PFSK-1 (cell line): Measurements from ENCODE around the gene VPS41.

Experiments
- FOXP2 ChIP-seq: optimal IDR thresholded peaks from 2 replicates; pipeline ENCODE3; 2011; ENCODE audit warnings: borderline replicate concordance, control low read depth, inconsistent platforms; ENCODE audit not compliant: insufficient read depth; ENCODE audit errors: extremely low read length, extremely low read depth
- POLR2AphosphoS5 ChIP-seq: IDR thresholded peaks from 2 replicates; pipeline ENCODE4 v1.6.1; 2012; ENCODE audit warnings: low read depth, mild to moderate bottlenecking, control low read depth, low read length, moderate library complexity
- REST ChIP-seq, 2 experiments: IDR thresholded peaks; 2 replicates each; pipeline versions ENCODE4 v1.6.1 to v1.8.0; 2011 to 2012; ENCODE audit warnings: low read depth in 2 of 2, low read length in 2 of 2, control low read depth in 1 of 2, inconsistent platforms in 1 of 2, mild to moderate bottlenecking in 1 of 2, moderate library complexity in 1 of 2; ENCODE audit not compliant: insufficient read depth in 1 of 2
- SIN3A ChIP-seq: IDR thresholded peaks from 2 replicates; pipeline ENCODE4 v1.6.1; 2012; ENCODE audit warnings: mild to moderate bottlenecking, low read length, moderate library complexity, borderline replicate concordance; ENCODE audit not compliant: insufficient read depth
- TAF1 ChIP-seq: IDR thresholded peaks from 2 replicates; pipeline ENCODE4 v1.6.1; 2012; ENCODE audit warnings: low read length, control low read depth, borderline replicate concordance; ENCODE audit not compliant: insufficient read depth

The VPS41 gene

DNA sequence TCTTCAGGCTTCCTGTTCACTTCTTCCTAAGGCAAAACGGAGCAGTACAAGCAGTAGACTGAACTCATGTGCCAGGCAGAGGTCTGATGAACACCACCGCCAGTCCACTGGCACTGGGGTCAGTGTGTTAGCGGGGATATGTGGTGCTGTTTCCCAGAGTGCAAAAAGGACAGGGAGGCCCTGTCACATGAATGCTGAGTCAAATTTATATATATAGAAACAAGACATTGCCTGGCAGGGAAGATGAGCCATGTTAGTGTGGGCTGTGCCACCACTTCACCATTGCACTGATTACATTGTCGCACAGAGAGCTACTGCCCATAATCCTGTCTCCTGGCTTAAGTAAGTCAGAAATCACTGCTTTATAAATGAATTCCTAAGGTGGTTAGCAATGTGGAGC lies 155.6 kb downstream of the VPS41 start:
- no peak for TF ChIP-seq REST (IDR thresholded peaks at IDR 0.05; ENCODE audit: insufficient read depth in 1 of 2, low read depth in 2 of 2, low read length in 2 of 2)
- TF ChIP-seq SIN3A = no peak
- TF ChIP-seq TAF1 = no peak
- TF ChIP-seq POLR2AphosphoS5 = no peak
- TF ChIP-seq FOXP2 = no peak

- TF ChIP-seq FOXP2 (no peak), POLR2AphosphoS5 (no peak), TAF1 (no peak), REST (IDR thresholded peaks at IDR 0.05; ENCODE audit: insufficient read depth in 1 of 2, low read depth in 2 of 2, low read length in 2 of 2) (no peak), SIN3A (no peak)
Measured at GRCh38 chr7:38751416-38751815, 157.6 kb downstream of the VPS41 start.

- TF ChIP-seq FOXP2 = no peak
- no peak for TF ChIP-seq REST (IDR thresholded peaks at IDR 0.05; ENCODE audit: insufficient read depth in 1 of 2, low read depth in 2 of 2, low read length in 2 of 2)
- no peak for TF ChIP-seq TAF1
- no peak for TF ChIP-seq POLR2AphosphoS5
- TF ChIP-seq SIN3A = no peak
Measured at GRCh38 chr7:38748056-38748610, 160.9 kb downstream of the VPS41 start.

DNA sequence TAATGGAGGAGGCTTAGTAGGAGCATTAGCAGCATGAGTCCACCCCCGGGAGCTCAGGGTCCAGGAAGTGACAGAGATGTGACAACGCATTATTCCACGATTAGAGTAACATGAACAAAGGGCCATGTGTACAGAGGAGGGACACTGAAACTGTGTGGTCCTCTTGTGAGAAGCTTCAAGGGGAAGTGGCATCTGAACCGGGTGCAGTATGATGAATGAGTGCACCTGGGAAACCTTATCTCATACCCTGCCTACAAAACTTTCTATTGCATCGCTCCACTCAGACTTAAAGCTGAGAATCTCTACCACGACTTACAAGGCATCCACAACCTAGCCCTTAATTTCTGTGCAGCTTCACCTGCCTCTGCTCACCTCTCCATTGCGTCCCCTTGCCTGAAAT lies 162.6 kb downstream of the VPS41 start:
- TF ChIP-seq FOXP2 = no peak
- no peak for TF ChIP-seq SIN3A
- TF ChIP-seq REST (IDR thresholded peaks at IDR 0.05; ENCODE audit: insufficient read depth in 1 of 2, low read depth in 2 of 2, low read length in 2 of 2) = no peak
- TF ChIP-seq TAF1 = no peak
- TF ChIP-seq POLR2AphosphoS5 = no peak

DNA sequence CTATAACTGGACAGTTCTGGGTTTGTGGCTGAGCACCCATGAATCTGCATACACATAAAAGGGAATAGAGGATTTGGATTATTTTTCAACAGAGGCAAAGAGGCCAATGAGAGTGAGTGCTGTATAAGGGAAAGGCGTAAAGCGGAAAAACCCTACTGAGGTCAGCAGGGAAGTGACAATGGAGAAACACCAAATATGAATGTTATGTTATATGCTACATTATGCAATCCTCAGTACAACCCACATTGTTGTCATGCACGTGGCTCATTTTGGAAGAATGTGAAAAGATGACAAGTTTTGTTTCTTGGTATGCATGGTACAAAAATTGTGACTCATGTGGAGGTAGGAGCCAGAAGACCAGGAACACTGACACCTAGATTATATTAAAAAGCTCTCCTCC lies 164.2 kb downstream of the VPS41 start:
- no peak for TF ChIP-seq REST (IDR thresholded peaks at IDR 0.05; ENCODE audit: insufficient read depth in 1 of 2, low read depth in 2 of 2, low read length in 2 of 2)
- TF ChIP-seq SIN3A = no peak
- no peak for TF ChIP-seq POLR2AphosphoS5
- TF ChIP-seq TAF1 = no peak
- no peak for TF ChIP-seq FOXP2
